ENCODE measurements around the gene DCLK1. TPM values are rescaled to one million over a fixed set of nuclear protein-coding genes. Genes with fewer than 3 reads are reported as not detected.

The DCLK1 gene
- total and polyA plus RNA-seq, 7 experiments from 2014 or later, result not detected

DNA sequence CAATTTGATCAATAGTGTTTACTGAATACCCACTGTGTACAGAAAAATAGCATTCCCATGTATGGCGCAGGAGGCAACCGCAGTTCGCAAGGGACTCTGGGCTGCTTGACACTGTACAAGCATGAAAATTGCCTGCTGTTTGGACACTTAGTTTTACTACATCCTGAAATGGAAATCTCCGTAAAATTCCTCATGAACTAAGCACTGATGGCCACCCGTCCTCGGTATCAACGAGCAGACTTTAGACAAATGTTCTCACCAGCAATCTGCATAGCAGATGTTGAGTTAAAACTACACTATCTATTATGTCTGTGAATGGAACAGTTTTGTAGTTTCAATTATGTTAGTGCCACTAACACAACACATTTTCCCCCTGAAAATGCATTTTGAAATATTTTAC lies 294.7 kb downstream of the DCLK1 start:
- POLR2A ChIA-PET, result no interaction called here
- DNase-seq (no peak), ATAC-seq (no peak)
- intact Hi-C loops (cut with micrococcal nuclease), result no loop called here
- no peaks in the 10 kb centered on the region for H3K4me1 Mint-ChIP-seq
- H3K4me3 Mint-ChIP-seq, result no peak overlapping the region
- H3K9me3 Mint-ChIP-seq, result peaks cover 0 to 5% (median 0%) of the 10 kb centered on the region in 11 donors
- H3K27ac ChIP-seq (ENCODE audit: low read depth, low read length), result no peak overlapping the region
- H3K27me3 Mint-ChIP-seq, result peaks cover 0 to 8% (median 0%) of the 10 kb centered on the region in 5 donors
- H3K36me3 Mint-ChIP-seq, result peaks cover 0 to 3% (median 0%) of the 10 kb centered on the region in 5 donors
- CTCF ChIA-PET, result no interaction called here
- no peak overlapping the region for H3K27ac Mint-ChIP-seq
- H3K4me1 ChIP-seq (ENCODE audit: control insufficient read depth in 2 of 2, insufficient read depth in 2 of 2, low read length in 2 of 2), result no peaks in the 10 kb centered on the region
- no peaks in the 10 kb centered on the region for H3K27me3 ChIP-seq (ENCODE audit: control insufficient read depth in 2 of 2, insufficient read depth in 2 of 2, low read length in 2 of 2)
- H3K9me3 ChIP-seq (ENCODE audit: control insufficient read depth in 2 of 3, low read length in 3 of 3), result no peaks in the 10 kb centered on the region
- no peaks in the 10 kb centered on the region for H3K36me3 ChIP-seq (ENCODE audit: control insufficient read depth in 2 of 3, insufficient read depth in 3 of 3, low read length in 3 of 3)
- no peak overlapping the region for H3K4me3 ChIP-seq (ENCODE audit: low read length)

GRCh38 chr13:35835989-35836388 lies 295.2 kb downstream of the DCLK1 start:
- Histone ChIP-seq H3K9me3 (ENCODE audit: control insufficient read depth in 2 of 3, low read length in 3 of 3) (no peaks in the 10 kb centered on the region), H3K4me1 (ENCODE audit: control insufficient read depth in 2 of 2, insufficient read depth in 2 of 2, low read length in 2 of 2) (no peaks in the 10 kb centered on the region), H3K36me3 (ENCODE audit: control insufficient read depth in 2 of 3, insufficient read depth in 3 of 3, low read length in 3 of 3) (no peaks in the 10 kb centered on the region), H3K27me3 (ENCODE audit: control insufficient read depth in 2 of 2, insufficient read depth in 2 of 2, low read length in 2 of 2) (no peaks in the 10 kb centered on the region), H3K4me3 (ENCODE audit: low read length) (no peak overlapping the region), H3K27ac (ENCODE audit: low read depth, low read length) (no peak overlapping the region)
- H3K36me3 Mint-ChIP-seq, result peaks cover 0 to 3% (median 0%) of the 10 kb centered on the region in 5 donors
- no peak overlapping the region for H3K4me3 Mint-ChIP-seq
- ATAC-seq (no peak), DNase-seq (no peak)
- peaks cover 0 to 8% (median 0%) of the 10 kb centered on the region in 5 donors for H3K27me3 Mint-ChIP-seq
- POLR2A ChIA-PET, result no interaction called here
- intact Hi-C loops (cut with micrococcal nuclease), result no loop called here
- peaks cover 0 to 5% (median 0%) of the 10 kb centered on the region in 11 donors for H3K9me3 Mint-ChIP-seq
- no peak overlapping the region for H3K27ac Mint-ChIP-seq
- CTCF ChIA-PET, result no interaction called here
- no peaks in the 10 kb centered on the region for H3K4me1 Mint-ChIP-seq

GRCh38 chr13:35833608-35834275 lies 297.4 kb downstream of the DCLK1 start:
- ATAC-seq, result no peak
- ChIA-PET POLR2A (no interaction called here), CTCF (no interaction called here)
- Mint-ChIP-seq H3K4me1 (no peaks in the 10 kb centered on the region), H3K9me3 (peaks cover 0 to 5% (median 0%) of the 10 kb centered on the region in 11 donors), H3K27me3 (peaks cover 0 to 8% (median 0%) of the 10 kb centered on the region in 5 donors), H3K36me3 (peaks cover 0 to 3% (median 0%) of the 10 kb centered on the region in 5 donors), H3K27ac (no peak overlapping the region), H3K4me3 (no peak overlapping the region)
- H3K27me3 ChIP-seq (ENCODE audit: control insufficient read depth in 2 of 2, insufficient read depth in 2 of 2, low read length in 2 of 2), result no peaks in the 10 kb centered on the region
- no peak overlapping the region for H3K27ac ChIP-seq (ENCODE audit: low read depth, low read length)
- H3K4me1 ChIP-seq (ENCODE audit: control insufficient read depth in 2 of 2, insufficient read depth in 2 of 2, low read length in 2 of 2), result no peaks in the 10 kb centered on the region
- no peak overlapping the region for H3K4me3 ChIP-seq (ENCODE audit: low read length)
- H3K36me3 ChIP-seq (ENCODE audit: control insufficient read depth in 2 of 3, insufficient read depth in 3 of 3, low read length in 3 of 3), result no peaks in the 10 kb centered on the region
- intact Hi-C loops (cut with micrococcal nuclease), result no loop called here
- no peaks in the 10 kb centered on the region for H3K9me3 ChIP-seq (ENCODE audit: control insufficient read depth in 2 of 3, low read length in 3 of 3)
- no peak for DNase-seq

GRCh38 chr13:35833031-35833430 lies 298.2 kb downstream of the DCLK1 start:
- intact Hi-C loops (cut with micrococcal nuclease), result no loop called here
- CTCF ChIA-PET, result no interaction called here
- no peak overlapping the region for H3K4me3 Mint-ChIP-seq
- H3K9me3 Mint-ChIP-seq, result peaks cover 0 to 5% (median 0%) of the 10 kb centered on the region in 11 donors
- no peak for DNase-seq
- H3K27ac Mint-ChIP-seq, result no peak overlapping the region
- ATAC-seq, result no peak
- POLR2A ChIA-PET, result no interaction called here
- Histone ChIP-seq H3K4me3 (ENCODE audit: low read length) (no peak overlapping the region), H3K27ac (ENCODE audit: low read depth, low read length) (no peak overlapping the region), H3K9me3 (ENCODE audit: control insufficient read depth in 2 of 3, low read length in 3 of 3) (no peaks in the 10 kb centered on the region), H3K27me3 (ENCODE audit: control insufficient read depth in 2 of 2, insufficient read depth in 2 of 2, low read length in 2 of 2) (no peaks in the 10 kb centered on the region), H3K36me3 (ENCODE audit: control insufficient read depth in 2 of 3, insufficient read depth in 3 of 3, low read length in 3 of 3) (no peaks in the 10 kb centered on the region), H3K4me1 (ENCODE audit: control insufficient read depth in 2 of 2, insufficient read depth in 2 of 2, low read length in 2 of 2) (no peaks in the 10 kb centered on the region)
- H3K36me3 Mint-ChIP-seq, result peaks cover 0 to 3% (median 0%) of the 10 kb centered on the region in 5 donors
- peaks cover 0 to 8% (median 0%) of the 10 kb centered on the region in 5 donors for H3K27me3 Mint-ChIP-seq
- H3K4me1 Mint-ChIP-seq, result no peaks in the 10 kb centered on the region

GRCh38 chr13:35832551-35832950 lies 298.6 kb downstream of the DCLK1 start:
- no peak overlapping the region for H3K27ac Mint-ChIP-seq
- intact Hi-C loops (cut with micrococcal nuclease), result no loop called here
- no peak for ATAC-seq
- H3K36me3 Mint-ChIP-seq, result peaks cover 0 to 3% (median 0%) of the 10 kb centered on the region in 5 donors
- Histone ChIP-seq H3K36me3 (ENCODE audit: control insufficient read depth in 2 of 3, insufficient read depth in 3 of 3, low read length in 3 of 3) (no peaks in the 10 kb centered on the region), H3K4me1 (ENCODE audit: control insufficient read depth in 2 of 2, insufficient read depth in 2 of 2, low read length in 2 of 2) (no peaks in the 10 kb centered on the region), H3K27ac (ENCODE audit: low read depth, low read length) (no peak overlapping the region), H3K9me3 (ENCODE audit: control insufficient read depth in 2 of 3, low read length in 3 of 3) (no peaks in the 10 kb centered on the region), H3K27me3 (ENCODE audit: control insufficient read depth in 2 of 2, insufficient read depth in 2 of 2, low read length in 2 of 2) (no peaks in the 10 kb centered on the region), H3K4me3 (ENCODE audit: low read length) (no peak overlapping the region)
- H3K9me3 Mint-ChIP-seq, result peaks cover 0 to 5% (median 0%) of the 10 kb centered on the region in 11 donors
- H3K4me1 Mint-ChIP-seq, result no peaks in the 10 kb centered on the region
- DNase-seq, result no peak
- H3K4me3 Mint-ChIP-seq, result no peak overlapping the region
- ChIA-PET POLR2A (no interaction called here), CTCF (no interaction called here)
- H3K27me3 Mint-ChIP-seq, result peaks cover 0 to 8% (median 0%) of the 10 kb centered on the region in 5 donors

- POLR2A ChIA-PET, result no interaction called here
- no peak overlapping the region for H3K27ac ChIP-seq (ENCODE audit: low read depth, low read length)
- H3K36me3 ChIP-seq (ENCODE audit: control insufficient read depth in 2 of 3, insufficient read depth in 3 of 3, low read length in 3 of 3), result no peaks in the 10 kb centered on the region
- no peaks in the 10 kb centered on the region for H3K27me3 ChIP-seq (ENCODE audit: control insufficient read depth in 2 of 2, insufficient read depth in 2 of 2, low read length in 2 of 2)
- intact Hi-C loops (cut with micrococcal nuclease), result no loop called here
- no peak for DNase-seq
- ATAC-seq, result no peak
- no peaks in the 10 kb centered on the region for H3K9me3 ChIP-seq (ENCODE audit: control insufficient read depth in 2 of 3, low read length in 3 of 3)
- no peak overlapping the region for H3K4me3 ChIP-seq (ENCODE audit: low read length)
- H3K9me3 Mint-ChIP-seq, result peaks cover 0 to 6% (median 0%) of the 10 kb centered on the region in 11 donors
- CTCF ChIA-PET, result no interaction called here
- no peak overlapping the region for H3K27ac Mint-ChIP-seq
- H3K27me3 Mint-ChIP-seq, result peaks cover 0 to 8% (median 0%) of the 10 kb centered on the region in 5 donors
- no peaks in the 10 kb centered on the region for H3K4me1 ChIP-seq (ENCODE audit: control insufficient read depth in 2 of 2, insufficient read depth in 2 of 2, low read length in 2 of 2)
- peaks cover 0 to 3% (median 0%) of the 10 kb centered on the region in 5 donors for H3K36me3 Mint-ChIP-seq
- H3K4me3 Mint-ChIP-seq, result no peak overlapping the region
- H3K4me1 Mint-ChIP-seq, result no peaks in the 10 kb centered on the region
These were observed 300.2 kb downstream of the DCLK1 start for GRCh38 chr13:35830850-35831450.
